ENCODE measurements around the gene MIER2.

GRCh38 chr19:330503-330902 lies 14.1 kb downstream of the MIER2 start:
- TF ChIP-seq CTCF (IDR thresholded peaks at IDR 0.05) (no peak), EP300 (IDR thresholded peaks at IDR 0.05) (no peak)

All from sigmoid colon (tissue), 4 donors.